OCI-LY3 (cell line): Measurements from ENCODE around the gene PPFIBP2.

Experiments
- H2AFZ ChIP-seq: fragments of 200-600, 300-600 bp; shearing (Covaris generic); 2 replicates; pipeline ENCODE4 v1.6.0; 2014; ENCODE audit warnings: antibody characterized with exemption, low read depth, low read length
- H3K27ac ChIP-seq: fragments of 200-600, 300-600 bp; sonication (generic); 2 replicates; pipeline ENCODE4 v1.5.1; 2014; ENCODE audit warnings: mild to moderate bottlenecking, low read length, moderate library complexity, mixed read lengths
- H3K27me3 ChIP-seq: fragments of 200-600, 300-600 bp; sonication (generic); 2 replicates; pipeline ENCODE4 v1.6.1; 2014; ENCODE audit warnings: low read depth, low read length, mixed read lengths
- H3K36me3 ChIP-seq: fragments of 200-600, 300-600 bp; sonication (generic); replicated peaks from 2 replicates; pipeline ENCODE3; 2014; ENCODE audit warnings: low read depth, low read length, mixed read lengths
- H3K4me1 ChIP-seq: fragments of 300-600, 200-600 bp; sonication (generic); 2 replicates; pipeline ENCODE4 v1.6.1; 2014; ENCODE audit warnings: low read length, mixed read lengths
- H3K4me2 ChIP-seq: fragments of 200-600, 300-600 bp; sonication (generic); 2 replicates; pipeline ENCODE4 v1.6.1; 2014; ENCODE audit warnings: low read length, mixed read lengths
- H3K4me3 ChIP-seq: fragments of 300-600, 200-600 bp; sonication (generic); 2 replicates; pipeline ENCODE4 v1.5.1; 2014; ENCODE audit warnings: antibody characterized with exemption, mild to moderate bottlenecking, low read length, moderate library complexity
- H3K79me2 ChIP-seq: fragments of 300-600, 200-600 bp; shearing (Covaris generic); 2 replicates; pipeline ENCODE4 v1.6.1; 2014; ENCODE audit warnings: mild to moderate bottlenecking, low read length, mixed read lengths
- H3K9ac ChIP-seq: fragments of 300-600, 200-600 bp; shearing (Covaris generic); 2 replicates; pipeline ENCODE4 v1.6.0; 2014; ENCODE audit warnings: mild to moderate bottlenecking, low read length, moderate library complexity
- H3K9me3 ChIP-seq: fragments of 200-600, 300-600 bp; shearing (Covaris generic); 2 replicates; pipeline ENCODE4 v1.6.1; 2014; ENCODE audit warnings: low read length, mixed read lengths; ENCODE audit not compliant: insufficient read depth
- H4K20me1 ChIP-seq: fragments of 200-600, 300-600 bp; sonication (generic); 2 replicates; pipeline ENCODE4 v1.6.1; 2016; ENCODE audit warnings: low read length, mixed read lengths; ENCODE audit not compliant: insufficient read depth
- CTCF ChIP-seq: fragments of 200-600, 300-600 bp; sonication (generic); IDR thresholded peaks from 2 replicates; pipeline ENCODE4 v1.5.1; 2014; ENCODE audit warnings: antibody characterized with exemption, low read length, low read depth
- EZH2phosphoT487 ChIP-seq: fragments of 200-600 bp; shearing (Covaris generic); IDR thresholded peaks from 2 replicates; pipeline ENCODE4 v1.6.1; 2018; ENCODE audit warnings: antibody characterized with exemption, mixed run types, low read depth

Gene PPFIBP2

GRCh38 chr11:7643314-7643713 lies 129.5 kb downstream of the PPFIBP2 start:
- Histone ChIP-seq H3K79me2 (no peaks in the 10 kb centered on the region), H3K4me2 (no peak overlapping the region), H3K9me3 (no peaks in the 10 kb centered on the region), H3K36me3 (peaks cover 38% of the 10 kb centered on the region), H4K20me1 (no peaks in the 10 kb centered on the region), H2AFZ (no peak overlapping the region), H3K4me3 (no peak overlapping the region), H3K27ac (no peak overlapping the region), H3K27me3 (no peaks in the 10 kb centered on the region), H3K4me1 (peaks cover 15% of the 10 kb centered on the region), H3K9ac (no peak overlapping the region)
- TF ChIP-seq CTCF (no peak), EZH2phosphoT487 (no peak)

- H3K9ac ChIP-seq = no peak overlapping the region
- H3K4me2 ChIP-seq = no peak overlapping the region
- peaks cover 49% of the 10 kb centered on the region for H3K36me3 ChIP-seq
- H3K4me3 ChIP-seq = no peak overlapping the region
- H3K27me3 ChIP-seq = no peaks in the 10 kb centered on the region
- H3K9me3 ChIP-seq = no peaks in the 10 kb centered on the region
- no peak overlapping the region for H3K27ac ChIP-seq
- H3K79me2 ChIP-seq = no peaks in the 10 kb centered on the region
- H2AFZ ChIP-seq = no peak overlapping the region
- TF ChIP-seq CTCF (no peak), EZH2phosphoT487 (no peak)
- H3K4me1 ChIP-seq = no peaks in the 10 kb centered on the region
- no peaks in the 10 kb centered on the region; the same call in 1 of the 2 replicates for H4K20me1 ChIP-seq
Observed at GRCh38 chr11:7645206-7645605, 131.4 kb downstream of the PPFIBP2 start.

GRCh38 chr11:7646866-7647265 lies 133.1 kb downstream of the PPFIBP2 start:
- no peak overlapping the region for H3K4me3 ChIP-seq

GRCh38 chr11:7648264-7648663 lies 134.5 kb downstream of the PPFIBP2 start:
- H3K36me3 ChIP-seq = peaks cover 53% of the 10 kb centered on the region
- H3K4me2 ChIP-seq = no peak overlapping the region
- H3K9me3 ChIP-seq = no peaks in the 10 kb centered on the region
- H2AFZ ChIP-seq = no peak overlapping the region
- H3K27me3 ChIP-seq = no peaks in the 10 kb centered on the region
- TF ChIP-seq EZH2phosphoT487 = no peak
- TF ChIP-seq CTCF = no peak
- H3K27ac ChIP-seq = no peak overlapping the region
- no peaks in the 10 kb centered on the region for H3K79me2 ChIP-seq
- H3K9ac ChIP-seq = no peak overlapping the region
- no peaks in the 10 kb centered on the region for H3K4me1 ChIP-seq
- H4K20me1 ChIP-seq = no peaks in the 10 kb centered on the region; the same call in 1 of the 2 replicates
- no peak overlapping the region for H3K4me3 ChIP-seq

More at GRCh38 chr11:7646866-7647265, 133.1 kb downstream of the PPFIBP2 start:
- no peak overlapping the region for H3K27ac ChIP-seq
- H2AFZ ChIP-seq = no peak overlapping the region
- H3K4me2 ChIP-seq = no peak overlapping the region
- no peaks in the 10 kb centered on the region for H3K27me3 ChIP-seq
- H3K79me2 ChIP-seq = no peaks in the 10 kb centered on the region
- H3K9ac ChIP-seq = no peak overlapping the region
- no peaks in the 10 kb centered on the region for H3K9me3 ChIP-seq
- no peaks in the 10 kb centered on the region; the same call in 1 of the 2 replicates for H4K20me1 ChIP-seq
- H3K36me3 ChIP-seq = peaks cover 49% of the 10 kb centered on the region
- TF ChIP-seq CTCF (no peak), EZH2phosphoT487 (no peak)
- H3K4me1 ChIP-seq = no peaks in the 10 kb centered on the region
